DOHH2 (cell line): ENCODE measurements around the gene MCCC1.

Source experiments
- H3F3A ChIP-seq: fragments of 200-600 bp; sonication (generic), shearing (Covaris generic); 2 replicates; pipeline ENCODE4 v1.6.0; 2016; ENCODE audit warnings: antibody characterized with exemption, mild to moderate bottlenecking; ENCODE audit not compliant: control insufficient read depth, insufficient read depth
- H3K27ac ChIP-seq: fragments of 200-600 bp; sonication (generic); 2 replicates; pipeline ENCODE4 v1.5.1; 2014; ENCODE audit warnings: low read depth, mild to moderate bottlenecking, low read length, moderate library complexity
- H3K27me3 ChIP-seq: fragments of 200-600 bp; sonication (generic); 2 replicates; pipeline ENCODE4 v1.6.1; 2014; ENCODE audit warnings: mild to moderate bottlenecking, low read length, mixed read lengths; ENCODE audit not compliant: control insufficient read depth
- H3K36me3 ChIP-seq: fragments of 200-600 bp; sonication (generic); 2 replicates; pipeline ENCODE4 v1.6.1; 2014; ENCODE audit warnings: mild to moderate bottlenecking, low read length, moderate library complexity, mixed read lengths; ENCODE audit not compliant: control insufficient read depth
- H3K4me1 ChIP-seq: fragments of 200-600 bp; sonication (generic); 2 replicates; pipeline ENCODE4 v1.6.1; 2014; ENCODE audit warnings: mild to moderate bottlenecking, low read length, mixed read lengths; ENCODE audit not compliant: control insufficient read depth
- H3K4me2 ChIP-seq: fragments of 200-600 bp; sonication (generic); 2 replicates; pipeline ENCODE4 v1.6.0; 2014; ENCODE audit warnings: mild to moderate bottlenecking, low read length, moderate library complexity
- H3K4me3 ChIP-seq: fragments of 200-600 bp; sonication (generic); 2 replicates; pipeline ENCODE4 v1.5.1; 2014; ENCODE audit warnings: mild to moderate bottlenecking, low read length, mixed read lengths
- H3K79me2 ChIP-seq: fragments of 200-600 bp; sonication (generic); 2 replicates; pipeline ENCODE4 v1.6.1; 2014; ENCODE audit warnings: mild to moderate bottlenecking, low read length, mixed read lengths; ENCODE audit not compliant: control insufficient read depth
- H3K9me2 ChIP-seq: fragments of 200-600 bp; sonication (generic); replicated peaks from 2 replicates; pipeline ENCODE4 v1.6.1; 2014; ENCODE audit warnings: mild to moderate bottlenecking, low read length, mixed read lengths; ENCODE audit not compliant: control insufficient read depth
- H3K9me3 ChIP-seq: fragments of 200-600 bp; sonication (generic); 2 replicates; pipeline ENCODE4 v1.6.1; 2014; ENCODE audit warnings: antibody characterized with exemption, low read length, mixed read lengths; ENCODE audit not compliant: control insufficient read depth, insufficient read depth
- H4K20me1 ChIP-seq: fragments of 200-600 bp; sonication (generic); 2 replicates; pipeline ENCODE4 v1.6.0; 2014; ENCODE audit warnings: low read depth, mild to moderate bottlenecking, antibody characterized with exemption, low read length, moderate library complexity; ENCODE audit not compliant: control insufficient read depth, insufficient read depth
- CTCF ChIP-seq: fragments of 200-600 bp; sonication (generic); IDR thresholded peaks from one replicate; pipeline ENCODE4 v1.5.1; 2014; ENCODE audit warnings: antibody characterized with exemption, mild to moderate bottlenecking, low read depth, low read length; ENCODE audit not compliant: poor library complexity, severe bottlenecking
- EZH2phosphoT487 ChIP-seq: fragments of 200-600 bp; sonication (generic); IDR thresholded peaks from 2 replicates; pipeline ENCODE4 v1.6.1; 2017; ENCODE audit warnings: borderline replicate concordance, mild to moderate bottlenecking, antibody characterized with exemption, low read length, moderate library complexity, mixed read lengths

The MCCC1 gene

GRCh38 chr3:182980204-182981037, 118.9 kb downstream of the MCCC1 start, which contains the start of gene DCUN1D1:
TSS of gene DCUN1D1 (minus strand) at chr3:182980538. CDS start at chr3:182980489, 49 bp downstream.
- Histone ChIP-seq H3K4me1 (peaks cover 38% of the 10 kb centered on the region), H3F3A (peaks cover 10% of the 10 kb centered on the region; the same call in 1 of the 2 replicates), H3K27me3 (no peaks in the 10 kb centered on the region), H3K9me3 (no peaks in the 10 kb centered on the region), H3K4me3 (peak within 1 kb of the TSS; percentile 92), H3K27ac (peak within 1 kb of the TSS; percentile 54), H3K4me2 (peak within 1 kb of the TSS; percentile 69), H4K20me1 (peaks cover 23% of the 10 kb centered on the region; the same call in 1 of the 2 replicates), H3K36me3 (no peaks in the 10 kb centered on the region), H3K9me2 (no peaks in the 10 kb centered on the region), H3K79me2 (peaks cover 45% of the 10 kb centered on the region)
- TF ChIP-seq EZH2phosphoT487: no peak
- no peak for TF ChIP-seq CTCF

- peaks cover 52% of the 10 kb centered on the region for H3K79me2 ChIP-seq
- H3K27ac ChIP-seq: peak overlapping the region; percentile 54
Observed at GRCh38 chr3:182979674-182980191, 119.6 kb downstream of the MCCC1 start.

DNA sequence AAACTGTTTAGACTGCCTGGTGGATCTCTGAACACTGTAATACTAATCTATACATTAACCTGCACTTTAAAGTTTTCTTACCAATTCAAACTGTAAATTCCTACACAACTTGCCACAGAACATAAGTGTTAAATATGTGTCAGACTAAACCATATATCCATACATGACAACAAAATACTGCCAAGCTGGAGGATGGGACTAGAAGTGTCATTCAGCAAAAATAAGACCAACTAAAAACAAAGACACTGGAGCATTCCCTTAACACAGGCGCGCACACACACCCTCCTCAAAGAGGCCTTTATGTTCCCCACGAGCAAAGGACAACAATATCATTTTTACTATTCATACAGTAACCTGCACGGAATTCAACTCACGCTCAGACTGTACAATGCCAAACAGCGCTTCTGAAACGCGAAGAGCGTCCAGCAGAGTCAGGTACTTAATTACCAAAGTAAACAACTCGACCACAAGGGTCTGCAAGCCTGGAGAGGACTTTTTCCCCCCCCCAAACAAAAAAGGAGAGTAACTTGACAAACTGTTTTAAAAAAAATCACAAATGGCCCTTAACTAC, 120.1 kb downstream of the MCCC1 start:
- peaks cover 58% of the 10 kb centered on the region for H3K79me2 ChIP-seq
- H3K4me2 ChIP-seq: peak overlapping the region; percentile 69
- H3K9me3 ChIP-seq: no peaks in the 10 kb centered on the region
- H3K27me3 ChIP-seq: no peaks in the 10 kb centered on the region
- peak overlapping the region; percentile 92 for H3K4me3 ChIP-seq
- H3K27ac ChIP-seq: peak overlapping the region; percentile 54
- no peaks in the 10 kb centered on the region for H3K9me2 ChIP-seq
- H4K20me1 ChIP-seq: peaks cover 23% of the 10 kb centered on the region; the same call in 1 of the 2 replicates
- TF ChIP-seq CTCF: no peak
- no peak for TF ChIP-seq EZH2phosphoT487
- peaks cover 10% of the 10 kb centered on the region; the same call in 1 of the 2 replicates for H3F3A ChIP-seq
- no peaks in the 10 kb centered on the region for H3K36me3 ChIP-seq
- peaks cover 38% of the 10 kb centered on the region for H3K4me1 ChIP-seq

More at GRCh38 chr3:182979674-182980191, 119.6 kb downstream of the MCCC1 start:
- H3K4me1 ChIP-seq: peaks cover 38% of the 10 kb centered on the region
- peak overlapping the region; percentile 69 for H3K4me2 ChIP-seq
- no peaks in the 10 kb centered on the region for H3K9me2 ChIP-seq
- H4K20me1 ChIP-seq: peaks cover 23% of the 10 kb centered on the region; the same call in 1 of the 2 replicates
- no peaks in the 10 kb centered on the region for H3K27me3 ChIP-seq
- peaks cover 10% of the 10 kb centered on the region; the same call in 1 of the 2 replicates for H3F3A ChIP-seq
- peak overlapping the region; percentile 92 for H3K4me3 ChIP-seq
- TF ChIP-seq CTCF: no peak
- TF ChIP-seq EZH2phosphoT487: no peak
- no peaks in the 10 kb centered on the region for H3K9me3 ChIP-seq
- H3K36me3 ChIP-seq: no peaks in the 10 kb centered on the region
